HG03108 (cell line): ENCODE data around the gene TRABD2A.
"Not testable (repeated sequence)": the region's sequence is repeated elsewhere in the genome, so short reads cannot be mapped to it uniquely, and the experiment has no call there.

ENCODE experiments used
- ATAC-seq: cut with Tn5 transposase; IDR thresholded peaks from one replicate; pipeline ENCODE4 v1.9.1; 2021; ENCODE audit warnings: moderate library complexity; ENCODE audit not compliant: unreplicated experiment

TRABD2A gene

DNA sequence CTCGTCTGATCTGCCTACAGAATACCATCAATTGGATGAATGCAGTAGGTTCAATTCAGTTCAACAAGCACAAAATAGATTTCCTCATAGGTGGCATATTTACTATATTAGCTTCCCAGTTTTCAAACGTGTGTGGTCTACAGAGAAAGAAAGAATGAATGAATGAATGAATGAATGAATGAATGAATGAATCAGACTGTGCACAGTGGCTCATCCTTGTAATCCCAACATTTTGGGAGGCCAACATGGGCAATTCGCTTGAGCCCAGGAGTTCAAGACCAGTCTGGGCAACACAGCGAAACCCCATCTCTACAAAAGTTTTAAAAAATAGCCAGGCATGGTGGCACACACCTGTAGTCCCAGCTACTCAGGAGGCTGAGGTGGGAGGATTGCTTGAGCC lies 94.9 kb downstream of the TRABD2A start:
- ATAC-seq: no peak

DNA sequence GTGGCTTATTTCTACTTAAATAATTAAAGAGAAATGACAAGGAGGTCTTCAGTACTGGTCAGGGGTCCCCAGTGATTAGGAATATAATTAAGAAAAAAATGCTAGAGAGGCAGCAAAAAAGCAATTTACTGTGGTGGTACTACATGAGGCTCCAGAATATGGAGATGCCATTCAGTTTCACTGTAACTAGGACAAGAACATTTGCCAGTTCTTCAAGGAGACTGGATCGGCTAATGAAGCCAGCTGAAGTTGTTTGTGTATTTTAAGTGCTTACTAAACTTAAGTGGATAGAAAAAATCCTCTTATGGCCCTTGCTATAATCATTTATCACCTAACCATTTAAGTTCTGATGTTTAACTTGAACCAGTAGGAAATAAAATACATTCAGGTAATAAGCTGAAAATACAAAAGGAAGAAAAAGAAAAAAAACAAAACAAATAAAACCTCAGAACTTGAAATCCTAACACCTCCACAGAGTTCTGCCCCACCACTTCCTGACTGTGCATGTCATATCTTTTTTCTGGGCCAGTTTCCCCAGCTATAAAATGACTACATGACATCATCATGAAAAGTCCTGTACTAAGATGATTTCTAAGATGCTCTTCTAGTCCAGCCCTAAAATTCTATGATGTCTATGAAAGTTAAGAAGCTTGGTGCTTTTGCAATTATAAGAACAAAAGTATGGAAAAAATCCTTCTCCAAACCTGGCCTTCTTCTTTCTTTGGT lies 98.0 kb downstream of the TRABD2A start:
- ATAC-seq: no peak

DNA sequence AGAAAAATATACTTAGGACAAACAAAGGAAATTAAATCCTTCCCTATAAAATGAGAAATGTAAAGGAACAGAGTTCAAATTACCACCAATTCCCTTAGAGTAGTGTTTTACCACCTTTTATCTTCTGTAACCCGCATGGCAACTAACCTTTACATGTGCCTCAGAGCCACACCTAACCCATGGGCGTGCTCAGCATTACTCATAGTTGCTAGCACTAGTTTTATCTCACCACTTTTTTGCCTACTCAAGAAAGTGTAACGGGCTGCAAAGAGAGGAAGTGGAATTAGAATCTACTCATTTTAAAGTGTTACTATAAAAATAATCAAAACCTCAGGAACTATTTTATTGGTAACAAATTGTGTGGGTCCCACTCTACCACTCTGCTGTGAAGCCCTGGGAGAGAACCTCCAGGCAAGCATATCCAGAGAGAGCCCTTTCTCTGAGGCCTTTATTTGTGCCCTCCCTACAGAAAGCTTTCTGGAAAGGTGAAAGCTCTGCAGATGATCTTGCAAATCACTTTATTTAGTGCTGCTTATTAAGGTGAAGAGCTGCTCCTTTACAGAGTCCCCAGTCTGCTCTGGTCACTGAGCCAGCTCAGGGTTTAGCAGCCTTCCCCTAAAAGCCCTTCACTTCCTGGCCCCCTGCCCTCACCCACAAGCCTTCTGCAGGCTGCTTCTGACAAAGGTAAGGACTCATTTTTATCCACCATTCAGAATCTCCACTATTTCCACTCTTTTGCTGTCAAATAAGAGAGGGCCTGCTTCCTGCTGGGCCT lies 98.8 kb downstream of the TRABD2A start:
- ATAC-seq: no peak

DNA sequence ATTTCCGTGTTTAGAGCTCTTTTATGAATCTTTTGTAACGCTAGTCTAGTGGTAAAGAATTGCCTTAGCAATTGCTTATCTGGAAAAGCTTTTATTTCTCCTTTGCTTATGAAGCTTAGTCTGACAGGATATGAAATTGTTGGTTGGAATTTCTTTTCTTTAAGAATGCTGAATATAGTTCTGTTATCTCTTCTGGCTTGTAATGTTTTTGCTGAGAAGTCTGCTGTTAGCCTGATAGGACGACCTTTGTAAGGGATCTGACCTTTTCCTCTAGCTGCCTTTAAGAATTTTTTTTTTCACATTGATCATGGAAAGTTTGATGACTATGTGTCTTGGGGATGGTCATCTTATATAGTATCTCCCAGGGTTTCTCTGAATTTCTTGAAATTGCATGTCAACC lies 101.1 kb downstream of the TRABD2A start:
- ATAC-seq: no peak

DNA sequence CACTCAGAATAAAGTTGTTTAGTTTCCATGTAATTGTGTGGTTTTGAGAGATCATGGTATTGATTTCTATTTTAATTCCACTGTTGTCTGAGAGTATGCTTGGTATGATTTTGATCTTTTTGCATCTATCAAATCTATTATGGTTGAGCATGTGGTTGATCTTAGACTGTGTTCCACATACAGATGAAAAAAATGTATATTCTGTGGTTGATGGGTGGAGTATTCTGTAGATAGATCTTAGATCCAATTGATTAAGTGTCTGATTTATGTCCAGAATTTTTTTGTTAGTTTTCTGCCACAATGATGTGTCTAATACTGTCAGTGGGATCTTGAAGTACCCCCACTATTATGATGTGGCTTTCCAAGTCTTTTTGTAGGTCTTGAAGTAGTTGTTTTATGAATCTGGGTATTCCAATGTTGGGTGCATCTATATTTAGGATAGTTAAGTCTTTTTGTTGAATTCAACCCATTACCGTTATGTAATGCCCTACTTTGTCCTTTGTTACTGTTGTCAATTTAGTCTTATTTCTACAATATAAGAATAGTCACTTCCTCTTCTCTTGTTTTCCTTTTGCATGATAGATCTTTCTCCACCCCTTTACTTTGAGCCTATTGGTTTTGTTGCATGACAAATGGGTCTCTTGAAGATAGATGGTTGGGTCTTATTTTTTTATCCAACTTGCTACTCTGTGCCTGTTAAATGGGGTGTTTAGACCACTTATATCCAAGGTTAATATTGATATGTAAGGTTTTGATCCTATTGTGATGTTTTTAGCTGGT lies 101.8 kb downstream of the TRABD2A start:
- no peak for ATAC-seq

DNA sequence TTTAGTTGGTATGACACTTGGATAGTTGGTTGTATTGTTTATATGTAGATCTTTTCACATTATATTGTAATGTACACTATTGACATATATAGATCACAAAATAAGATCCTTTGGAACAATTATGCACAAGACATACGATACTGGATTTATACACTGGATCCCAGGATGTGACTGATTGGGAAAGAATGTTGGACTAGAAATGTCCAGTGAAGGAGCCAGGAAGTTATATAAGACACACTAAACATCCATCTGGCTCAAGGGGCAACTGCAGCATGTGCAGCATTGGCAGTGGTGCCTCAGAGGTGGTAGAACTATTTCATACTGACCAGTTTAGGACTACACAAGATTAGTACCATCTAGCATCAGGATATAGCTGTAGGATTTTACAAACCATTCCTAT lies 104.9 kb downstream of the TRABD2A start:
- ATAC-seq: no peak

DNA sequence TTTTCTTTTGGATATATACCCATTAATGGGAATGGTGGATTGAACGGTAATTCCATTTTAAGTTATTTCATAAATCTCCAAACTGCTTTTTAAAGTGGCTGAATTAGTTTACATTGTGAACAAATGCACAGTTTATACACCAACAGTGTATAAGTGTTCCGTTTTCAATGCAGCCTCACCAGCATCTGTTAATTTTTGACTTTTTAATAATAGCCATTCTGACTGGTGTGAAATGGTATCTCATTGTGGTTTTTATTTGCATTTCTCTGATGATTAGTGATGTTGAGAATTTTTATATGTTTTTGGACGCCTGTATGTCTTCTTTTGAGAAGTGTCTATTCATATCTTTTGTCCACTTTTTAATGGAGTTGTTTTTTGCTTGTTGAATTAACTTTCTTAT lies 107.3 kb downstream of the TRABD2A start:
- ATAC-seq: not testable (repeated sequence)
